Thyroid gland (tissue), 4 donors: Measurements from ENCODE around the gene ILKAP.

Experiments used
- CTCF ChIP-seq, 6 experiments: fragments of 200-600 bp in 3 of 6; fragments of 450-650 bp in 3 of 6; sonication (generic) in 3 of 6; IDR thresholded peaks; one replicate each; pipeline ENCODE4 v1.5.1; 2016 to 2019; ENCODE audit warnings: antibody characterized with exemption in 6 of 6, mild to moderate bottlenecking in 2 of 6, inconsistent platforms in 1 of 6, moderate library complexity in 1 of 6
- POLR2A ChIP-seq, 2 donors: fragments of 450-650 bp; IDR thresholded peaks; one replicate each; pipeline ENCODE4 v1.6.1; 2017; ENCODE audit warnings: antibody characterized with exemption in 2 of 2, mild to moderate bottlenecking in 2 of 2, moderate library complexity in 1 of 2

DNA sequence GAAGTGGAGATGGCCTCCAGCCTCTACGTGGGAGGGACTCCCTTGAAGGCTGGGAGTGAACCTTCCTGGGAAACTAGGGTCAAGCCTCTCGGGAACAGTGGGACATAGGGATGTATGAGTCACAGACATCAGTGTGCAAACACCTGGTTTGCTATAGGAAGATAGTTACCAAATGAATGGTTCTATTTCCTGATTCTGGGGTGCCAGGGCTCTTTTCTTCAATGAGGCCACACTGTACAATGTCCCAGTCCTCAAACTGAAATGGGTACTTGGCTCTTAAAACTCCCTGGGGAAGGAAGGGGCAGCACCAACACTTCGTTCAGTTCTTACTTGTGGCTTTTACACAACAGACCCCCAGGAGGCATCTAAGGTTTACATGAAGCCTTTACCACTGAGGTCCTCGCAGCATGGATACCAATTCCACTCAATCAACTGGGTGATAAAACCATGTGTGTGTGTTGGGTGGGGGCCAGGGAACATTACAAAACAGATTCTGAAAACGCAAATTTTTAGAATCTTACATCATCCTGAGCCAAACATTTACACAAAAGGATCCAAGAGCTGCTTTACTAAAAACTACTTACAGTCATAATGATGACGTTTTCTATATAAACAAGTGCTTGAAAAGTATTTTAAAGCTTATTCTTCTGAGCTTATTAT is 34.3 kb downstream of the ILKAP start:
- TF ChIP-seq CTCF (IDR thresholded peaks at IDR 0.05) (no peak), POLR2A (IDR thresholded peaks at IDR 0.05) (no peak)
